HCT116 (cell line): ENCODE data around the gene TPSD1. TPM values are rescaled to one million over a fixed set of nuclear protein-coding genes. Genes with fewer than 3 reads are reported as not detected.

ENCODE experiments used
- ATAC-seq: fragments of 200-7000 bp; cut with Tn5 transposase; 2 replicates; pipeline ENCODE4 v1.9.1; 2020; ENCODE audit warnings: mild to moderate bottlenecking, moderate library complexity
- BruUV-seq: library from RNA; stranded (reverse); fragments of 400-500 nt; replicated peaks from 2 replicates; lab custom pipeline; 2021; lab: Mats Ljungman, UMichigan
- CTCF ChIA-PET: fragments of 300-600 bp; sonication (Branson Sonifier 250); formaldehyde crosslinking; loops from one replicate; lab custom pipeline; 2021; ENCODE audit warnings: antibody characterized with exemption; lab: Charles Lee
- POLR2A ChIA-PET: fragments of 300-600, 350-600 bp; sonication (Branson Sonifier 250); formaldehyde crosslinking; loops from one replicate; lab custom pipeline; 2021; ENCODE audit warnings: antibody characterized with exemption; lab: Charles Lee
- RAD21 ChIA-PET, 2 experiments: fragments of 300-600 bp; sonication (Branson Sonifier 250); formaldehyde crosslinking; loops; one replicate each; lab custom pipeline; 2023; ENCODE audit warnings: low total read pairs in 2 of 2; ENCODE audit not compliant: uncharacterized antibody in 2 of 2, unreplicated experiment in 2 of 2, low non-redundant PET in 1 of 2; lab: Charles Lee
- DNase-seq: peaks from one replicate; pipeline ENCODE4 v3.0.0-alpha.2; 2010; ENCODE audit warnings: low read depth, low spot score
- H2AFZ ChIP-seq: fragments of 200-600 bp; shearing (Covaris generic), sonication (generic); 2 replicates; pipeline ENCODE4 v1.6.1; 2017; ENCODE audit warnings: low read depth, mixed run types, mixed read lengths, antibody characterized with exemption, low read length; ENCODE audit not compliant: poor library complexity, severe bottlenecking
- H3K27ac ChIP-seq: 2 replicates; pipeline ENCODE4 v1.5.1; 2012; ENCODE audit warnings: low read depth, low read length
- H3K27me3 ChIP-seq: fragments of 200-600 bp; sonication (generic); 2 replicates; pipeline ENCODE4 v1.6.1; 2016; ENCODE audit warnings: mixed run types, low read length, mixed read lengths; ENCODE audit not compliant: insufficient read depth
- H3K36me3 ChIP-seq, 2 experiments: fragments of 200-500 bp in 1 of 2; fragments of 200-600 bp in 1 of 2; sonication (Bioruptor generic) in 1 of 2; sonication (generic) in 1 of 2; 2 replicates each; pipeline versions ENCODE4 v1.5.1 to v1.6.1; 2014 to 2016; ENCODE audit warnings: low read length in 2 of 2, inconsistent platforms in 1 of 2, mixed read lengths in 1 of 2, mixed run types in 1 of 2; ENCODE audit not compliant: insufficient read depth in 2 of 2, control insufficient read depth in 1 of 2
- H3K4me1 ChIP-seq, 2 experiments: fragments of 200-600 bp in 1 of 2; sonication (generic) in 1 of 2; 2 replicates each; pipeline versions ENCODE4 v1.5.1 to v1.6.1; 2012 to 2017; ENCODE audit warnings: low read length in 2 of 2, inconsistent platforms in 1 of 2, mild to moderate bottlenecking in 1 of 2, mixed read lengths in 1 of 2, mixed run types in 1 of 2, moderate library complexity in 1 of 2; ENCODE audit not compliant: insufficient read depth in 2 of 2, control insufficient read depth in 1 of 2
- H3K4me2 ChIP-seq: fragments of 200-600 bp; sonication (generic); 2 replicates; pipeline ENCODE4 v1.6.1; 2017; ENCODE audit warnings: mixed run types, low read length, mixed read lengths
- H3K4me3 ChIP-seq, 2 experiments: fragments of 200-600 bp in 1 of 2; sonication (generic) in 1 of 2; replicated peaks in 1 of 2; 2 replicates each; pipeline ENCODE4 v1.5.1; 2011 to 2016; ENCODE audit warnings: low read length in 2 of 2, control low read depth in 1 of 2, low read depth in 1 of 2, mild to moderate bottlenecking in 1 of 2, mixed read lengths in 1 of 2, mixed run types in 1 of 2
- H3K79me2 ChIP-seq: fragments of 200-600 bp; sonication (generic); 2 replicates; pipeline ENCODE4 v1.6.1; 2017; ENCODE audit warnings: mild to moderate bottlenecking, mixed run types, low read length, moderate library complexity, mixed read lengths; ENCODE audit not compliant: insufficient read depth
- H3K9ac ChIP-seq: fragments of 200-600 bp; sonication (generic); 2 replicates; pipeline ENCODE4 v1.6.1; 2016; ENCODE audit warnings: low read length, mixed read lengths
- H3K9me2 ChIP-seq: fragments of 200-600 bp; sonication (generic), shearing (Covaris generic); 2 replicates; pipeline ENCODE4 v1.6.1; 2017; ENCODE audit warnings: mixed run types, mild to moderate bottlenecking, moderate library complexity; ENCODE audit not compliant: insufficient read depth
- H3K9me3 ChIP-seq, 2 experiments: fragments of 200-500 bp in 1 of 2; fragments of 200-600 bp in 1 of 2; sonication (Bioruptor generic) in 1 of 2; sonication (generic) in 1 of 2; 2 replicates each; pipeline ENCODE4 v1.6.1; 2014 to 2017; ENCODE audit warnings: low read length in 2 of 2, mixed read lengths in 2 of 2, inconsistent platforms in 1 of 2, low read depth in 1 of 2, mild to moderate bottlenecking in 1 of 2, mixed run types in 1 of 2, moderate library complexity in 1 of 2; ENCODE audit not compliant: control insufficient read depth in 1 of 2, insufficient read depth in 1 of 2
- H4K20me1 ChIP-seq: fragments of 200-600 bp; sonication (generic), shearing (Covaris generic); 2 replicates; pipeline ENCODE4 v1.6.1; 2017; ENCODE audit warnings: mixed run types, mild to moderate bottlenecking, moderate library complexity; ENCODE audit not compliant: insufficient read depth
- CEBPB ChIP-seq: IDR thresholded peaks from 2 replicates; pipeline ENCODE4 v1.6.1; 2012; ENCODE audit warnings: low read depth
- EGR1 ChIP-seq: IDR thresholded peaks from 2 replicates; pipeline ENCODE4 v1.6.1; 2012; ENCODE audit warnings: low read depth
- ELF1 ChIP-seq: IDR thresholded peaks from 2 replicates; pipeline ENCODE4 v1.6.1; 2012; ENCODE audit warnings: low read depth, borderline replicate concordance
- EZH2 ChIP-seq: fragments of 200-600 bp; sonication (generic); IDR thresholded peaks from 2 replicates; pipeline ENCODE4 v1.6.1; 2017; ENCODE audit warnings: antibody characterized with exemption, mixed run types
- EZH2phosphoT487 ChIP-seq: fragments of 200-600 bp; IDR thresholded peaks from 2 replicates; pipeline ENCODE4 v1.6.1; 2018; ENCODE audit warnings: antibody characterized with exemption, borderline replicate concordance
- FOSL1 ChIP-seq: IDR thresholded peaks from 2 replicates; pipeline ENCODE4 v1.6.1; 2012; ENCODE audit warnings: low read depth
- POLR2A ChIP-seq: IDR thresholded peaks from 2 replicates; pipeline ENCODE4 v1.7.0; 2011; ENCODE audit warnings: borderline replicate concordance; ENCODE audit not compliant: insufficient read depth, insufficient read length; ENCODE audit errors: extremely low read depth
- POLR2AphosphoS5 ChIP-seq: IDR thresholded peaks from 2 replicates; pipeline ENCODE4 v1.6.1; 2011; ENCODE audit warnings: mild to moderate bottlenecking, low read depth, low read length, moderate library complexity
- RAD21 ChIP-seq: IDR thresholded peaks from 2 replicates; pipeline ENCODE4 v1.6.1; 2012; ENCODE audit warnings: low read depth, mild to moderate bottlenecking
- SIN3A ChIP-seq: IDR thresholded peaks from 2 replicates; pipeline ENCODE4 v1.6.1; 2012; ENCODE audit warnings: low read depth
- SP1 ChIP-seq: IDR thresholded peaks from 2 replicates; pipeline ENCODE4 v1.6.1; 2012; ENCODE audit warnings: low read depth
- SRF ChIP-seq: IDR thresholded peaks from 2 replicates; pipeline ENCODE4 v1.6.1; 2012; ENCODE audit warnings: low read depth
- YY1 ChIP-seq: IDR thresholded peaks from 2 replicates; pipeline ENCODE4 v1.6.1; 2011; ENCODE audit warnings: low read length, low read depth, moderate library complexity, mild to moderate bottlenecking; ENCODE audit not compliant: insufficient replicate concordance; ENCODE audit errors: extremely low read depth
- ZNF274 ChIP-seq: fragments of 200-500 bp; sonication (Bioruptor generic); IDR thresholded peaks from 2 replicates; pipeline ENCODE4 v1.6.1; 2014; ENCODE audit warnings: mild to moderate bottlenecking, low read depth, low read length, inconsistent platforms
- intact Hi-C: fragments of 100-400 bp; cut with micrococcal nuclease; formaldehyde crosslinking; loops from 2 replicates; pipeline ENCODE4 v1.10.0; 2022
- total RNA-seq: library from RNA; stranded (reverse); gene quantifications from one replicate; pipeline ENCODE4 v1.2.1, GENCODE V29; 2021; ENCODE audit not compliant: unreplicated experiment
- TF ChIP-seq, protein P1 (sequence below), 3 experiments: fragments of 200-600 bp in 1 of 3; sonication (generic) in 1 of 3; IDR thresholded peaks in 2 of 3; conservative IDR thresholded peaks in 1 of 3; 2 replicates each; pipeline ENCODE4 v1.5.1; 2012 to 2017; ENCODE audit warnings: low read depth in 2 of 3, low read length in 2 of 3, antibody characterized with exemption in 1 of 3, borderline replicate concordance in 1 of 3, control low read depth in 1 of 3, mild to moderate bottlenecking in 1 of 3, mixed read lengths in 1 of 3, mixed run types in 1 of 3, moderate library complexity in 1 of 3; ENCODE audit not compliant: insufficient read depth in 1 of 3
- TF ChIP-seq, protein P2 (sequence below): IDR thresholded peaks from 2 replicates; pipeline ENCODE4 v1.6.1; 2012
- TF ChIP-seq, protein P3 (sequence below): IDR thresholded peaks from 2 replicates; pipeline ENCODE4 v1.6.1; 2011; ENCODE audit warnings: mild to moderate bottlenecking, low read length, moderate library complexity; ENCODE audit not compliant: insufficient replicate concordance; ENCODE audit errors: extremely low read depth
- TF ChIP-seq, protein P4 (sequence below): IDR thresholded peaks from 2 replicates; pipeline ENCODE4 v1.6.1; 2012; ENCODE audit warnings: low read depth

Gene TPSD1
- total RNA-seq, 1 experiment from 2014 or later, result not detected

DNA sequence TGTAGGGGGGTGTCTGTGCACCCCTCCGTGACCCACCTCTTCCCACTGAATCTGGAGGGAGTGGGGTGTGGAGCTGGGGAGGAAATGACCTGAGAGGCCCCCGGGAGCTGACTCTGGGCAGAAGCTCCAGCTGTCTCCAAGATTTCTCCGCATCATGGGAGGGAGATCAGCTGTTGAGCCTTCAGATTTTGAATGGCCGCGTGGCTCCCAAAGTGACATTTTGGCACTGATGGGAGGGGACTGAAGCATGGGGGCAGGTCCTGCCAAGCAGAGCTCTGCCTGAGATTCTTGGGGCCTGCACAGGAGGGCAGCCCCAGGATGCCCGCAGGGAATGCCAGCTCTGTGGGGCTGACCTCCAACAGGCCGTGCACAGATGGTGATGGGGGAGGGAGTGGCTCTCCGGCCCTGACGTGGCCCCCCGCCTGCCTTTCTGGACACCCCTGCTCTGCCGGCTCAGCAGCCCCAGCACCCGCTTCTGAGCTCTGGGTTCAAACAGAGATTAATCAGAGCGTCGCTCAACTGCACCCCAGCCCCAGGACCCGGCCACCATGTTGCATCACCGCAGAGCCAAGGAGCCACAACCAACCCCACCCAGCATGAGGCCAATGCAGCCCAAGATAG lies 28.2 kb downstream of the TPSD1 start:
- Histone ChIP-seq H3K4me3 (no peak overlapping the region), H3K27me3 (no peaks in the 10 kb centered on the region), H4K20me1 (no peaks in the 10 kb centered on the region), H3K9ac (no peak overlapping the region), H2AFZ (no peak overlapping the region), H3K4me1 (peaks cover 0 to 13% of the 10 kb centered on the region in 2 experiments; a peak in 2 of 4 replicates), H3K9me3 (no peaks in the 10 kb centered on the region), H3K27ac (no peak overlapping the region), H3K79me2 (no peaks in the 10 kb centered on the region), H3K9me2 (no peaks in the 10 kb centered on the region), H3K4me2 (no peak overlapping the region), H3K36me3 (no peaks in the 10 kb centered on the region)
- ChIA-PET POLR2A (no interaction called here), CTCF (no interaction called here), RAD21 (no interaction called here)
- no peak for ATAC-seq
- TF ChIP-seq EGR1 (no peak), EZH2phosphoT487 (no peak), POLR2AphosphoS5 (no peak), ZNF274 (no peak), SIN3A (no peak), YY1 (no peak), CEBPB (no peak), FOSL1 (no peak), SP1 (no peak), ELF1 (no peak), RAD21 (no peak), SRF (no peak), EZH2 (no peak), POLR2A (no peak)
- TF ChIP-seq, protein P1, sequence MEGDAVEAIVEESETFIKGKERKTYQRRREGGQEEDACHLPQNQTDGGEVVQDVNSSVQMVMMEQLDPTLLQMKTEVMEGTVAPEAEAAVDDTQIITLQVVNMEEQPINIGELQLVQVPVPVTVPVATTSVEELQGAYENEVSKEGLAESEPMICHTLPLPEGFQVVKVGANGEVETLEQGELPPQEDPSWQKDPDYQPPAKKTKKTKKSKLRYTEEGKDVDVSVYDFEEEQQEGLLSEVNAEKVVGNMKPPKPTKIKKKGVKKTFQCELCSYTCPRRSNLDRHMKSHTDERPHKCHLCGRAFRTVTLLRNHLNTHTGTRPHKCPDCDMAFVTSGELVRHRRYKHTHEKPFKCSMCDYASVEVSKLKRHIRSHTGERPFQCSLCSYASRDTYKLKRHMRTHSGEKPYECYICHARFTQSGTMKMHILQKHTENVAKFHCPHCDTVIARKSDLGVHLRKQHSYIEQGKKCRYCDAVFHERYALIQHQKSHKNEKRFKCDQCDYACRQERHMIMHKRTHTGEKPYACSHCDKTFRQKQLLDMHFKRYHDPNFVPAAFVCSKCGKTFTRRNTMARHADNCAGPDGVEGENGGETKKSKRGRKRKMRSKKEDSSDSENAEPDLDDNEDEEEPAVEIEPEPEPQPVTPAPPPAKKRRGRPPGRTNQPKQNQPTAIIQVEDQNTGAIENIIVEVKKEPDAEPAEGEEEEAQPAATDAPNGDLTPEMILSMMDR (IDR thresholded peaks at IDR 0.05 in 2 of 3, conservative IDR thresholded peaks at IDR 0.05 in 1 of 3; ENCODE audit: borderline replicate concordance in 1 of 3, insufficient read depth in 1 of 3, low read depth in 2 of 3, low read length in 2 of 3), result no peak
- TF ChIP-seq, protein P2, sequence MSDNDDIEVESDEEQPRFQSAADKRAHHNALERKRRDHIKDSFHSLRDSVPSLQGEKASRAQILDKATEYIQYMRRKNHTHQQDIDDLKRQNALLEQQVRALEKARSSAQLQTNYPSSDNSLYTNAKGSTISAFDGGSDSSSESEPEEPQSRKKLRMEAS, result no peak
- TF ChIP-seq, protein P3, sequence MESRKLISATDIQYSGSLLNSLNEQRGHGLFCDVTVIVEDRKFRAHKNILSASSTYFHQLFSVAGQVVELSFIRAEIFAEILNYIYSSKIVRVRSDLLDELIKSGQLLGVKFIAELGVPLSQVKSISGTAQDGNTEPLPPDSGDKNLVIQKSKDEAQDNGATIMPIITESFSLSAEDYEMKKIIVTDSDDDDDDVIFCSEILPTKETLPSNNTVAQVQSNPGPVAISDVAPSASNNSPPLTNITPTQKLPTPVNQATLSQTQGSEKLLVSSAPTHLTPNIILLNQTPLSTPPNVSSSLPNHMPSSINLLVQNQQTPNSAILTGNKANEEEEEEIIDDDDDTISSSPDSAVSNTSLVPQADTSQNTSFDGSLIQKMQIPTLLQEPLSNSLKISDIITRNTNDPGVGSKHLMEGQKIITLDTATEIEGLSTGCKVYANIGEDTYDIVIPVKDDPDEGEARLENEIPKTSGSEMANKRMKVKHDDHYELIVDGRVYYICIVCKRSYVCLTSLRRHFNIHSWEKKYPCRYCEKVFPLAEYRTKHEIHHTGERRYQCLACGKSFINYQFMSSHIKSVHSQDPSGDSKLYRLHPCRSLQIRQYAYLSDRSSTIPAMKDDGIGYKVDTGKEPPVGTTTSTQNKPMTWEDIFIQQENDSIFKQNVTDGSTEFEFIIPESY, result no peak
- TF ChIP-seq, protein P4, sequence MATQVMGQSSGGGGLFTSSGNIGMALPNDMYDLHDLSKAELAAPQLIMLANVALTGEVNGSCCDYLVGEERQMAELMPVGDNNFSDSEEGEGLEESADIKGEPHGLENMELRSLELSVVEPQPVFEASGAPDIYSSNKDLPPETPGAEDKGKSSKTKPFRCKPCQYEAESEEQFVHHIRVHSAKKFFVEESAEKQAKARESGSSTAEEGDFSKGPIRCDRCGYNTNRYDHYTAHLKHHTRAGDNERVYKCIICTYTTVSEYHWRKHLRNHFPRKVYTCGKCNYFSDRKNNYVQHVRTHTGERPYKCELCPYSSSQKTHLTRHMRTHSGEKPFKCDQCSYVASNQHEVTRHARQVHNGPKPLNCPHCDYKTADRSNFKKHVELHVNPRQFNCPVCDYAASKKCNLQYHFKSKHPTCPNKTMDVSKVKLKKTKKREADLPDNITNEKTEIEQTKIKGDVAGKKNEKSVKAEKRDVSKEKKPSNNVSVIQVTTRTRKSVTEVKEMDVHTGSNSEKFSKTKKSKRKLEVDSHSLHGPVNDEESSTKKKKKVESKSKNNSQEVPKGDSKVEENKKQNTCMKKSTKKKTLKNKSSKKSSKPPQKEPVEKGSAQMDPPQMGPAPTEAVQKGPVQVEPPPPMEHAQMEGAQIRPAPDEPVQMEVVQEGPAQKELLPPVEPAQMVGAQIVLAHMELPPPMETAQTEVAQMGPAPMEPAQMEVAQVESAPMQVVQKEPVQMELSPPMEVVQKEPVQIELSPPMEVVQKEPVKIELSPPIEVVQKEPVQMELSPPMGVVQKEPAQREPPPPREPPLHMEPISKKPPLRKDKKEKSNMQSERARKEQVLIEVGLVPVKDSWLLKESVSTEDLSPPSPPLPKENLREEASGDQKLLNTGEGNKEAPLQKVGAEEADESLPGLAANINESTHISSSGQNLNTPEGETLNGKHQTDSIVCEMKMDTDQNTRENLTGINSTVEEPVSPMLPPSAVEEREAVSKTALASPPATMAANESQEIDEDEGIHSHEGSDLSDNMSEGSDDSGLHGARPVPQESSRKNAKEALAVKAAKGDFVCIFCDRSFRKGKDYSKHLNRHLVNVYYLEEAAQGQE, result no peak
- BruUV-seq, result no TSS peak
- no peak for DNase-seq
- intact Hi-C loops, result no loop called here
